ENCODE data around the gene GPX7.

The GPX7 gene

GRCh38 chr1:52592637-52593323 lies 9.4 kb upstream of the GPX7 start:
- TF ChIP-seq SPI1 (IDR thresholded peaks at IDR 0.05; ENCODE audit: borderline replicate concordance, low read depth) (peak; percentile 60; the same call in 1 of the 2 replicates), POLR2AphosphoS5 (IDR thresholded peaks at IDR 0.05; ENCODE audit: low read depth) (no peak)
- Histone ChIP-seq H3K27ac (replicated peaks) (peak overlapping the region; percentile 34), H3K27me3 (ENCODE audit: insufficient read depth, poor library complexity, severe bottlenecking) (no peaks in the 10 kb centered on the region), H3K4me3 (replicated peaks; ENCODE audit: insufficient read depth, low read length) (no peak overlapping the region)
- DNase-seq (ENCODE audit: low read depth in 1 of 2, low spot score in 1 of 2), result peak in 1 of 2 experiments; percentile 58

- Histone ChIP-seq H3K27ac (replicated peaks) (no peak overlapping the region), H3K4me3 (replicated peaks; ENCODE audit: insufficient read depth, low read length) (no peak overlapping the region), H3K27me3 (ENCODE audit: insufficient read depth, poor library complexity, severe bottlenecking) (no peaks in the 10 kb centered on the region)
- DNase-seq (ENCODE audit: low read depth in 1 of 2, low spot score in 1 of 2), result no peak
- TF ChIP-seq GABPA (IDR thresholded peaks at IDR 0.05; ENCODE audit: low read depth) (no peak), POLR2AphosphoS5 (IDR thresholded peaks at IDR 0.05; ENCODE audit: low read depth) (no peak), SPI1 (IDR thresholded peaks at IDR 0.05; ENCODE audit: borderline replicate concordance, low read depth) (no peak), CTCF (IDR thresholded peaks at IDR 0.05; ENCODE audit: insufficient read depth, low read length) (no peak), REST (IDR thresholded peaks at IDR 0.05; ENCODE audit: insufficient replicate concordance, low read depth) (no peak)
These were observed 8.7 kb upstream of the GPX7 start for GRCh38 chr1:52593495-52593894.

GRCh38 chr1:52595061-52595460 lies 7.1 kb upstream of the GPX7 start:
- H3K27me3 ChIP-seq (ENCODE audit: insufficient read depth, poor library complexity, severe bottlenecking), result no peaks in the 10 kb centered on the region
- TF ChIP-seq REST (IDR thresholded peaks at IDR 0.05; ENCODE audit: insufficient replicate concordance, low read depth), result no peak
- no peak for TF ChIP-seq GABPA (IDR thresholded peaks at IDR 0.05; ENCODE audit: low read depth)
- no peak for TF ChIP-seq SPI1 (IDR thresholded peaks at IDR 0.05; ENCODE audit: borderline replicate concordance, low read depth)
- no peak for TF ChIP-seq CTCF (IDR thresholded peaks at IDR 0.05; ENCODE audit: insufficient read depth, low read length)
- TF ChIP-seq POLR2AphosphoS5 (IDR thresholded peaks at IDR 0.05; ENCODE audit: low read depth), result no peak
- no peak for DNase-seq (ENCODE audit: low read depth in 1 of 2, low spot score in 1 of 2)
- H3K27ac ChIP-seq (replicated peaks), result no peak overlapping the region
- no peak overlapping the region for H3K4me3 ChIP-seq (replicated peaks; ENCODE audit: insufficient read depth, low read length)

- DNase-seq (ENCODE audit: low read depth in 1 of 2, low spot score in 1 of 2), result no peak
- Histone ChIP-seq H3K27ac (replicated peaks) (no peak overlapping the region), H3K27me3 (ENCODE audit: insufficient read depth, poor library complexity, severe bottlenecking) (no peaks in the 10 kb centered on the region), H3K4me3 (replicated peaks; ENCODE audit: insufficient read depth, low read length) (no peak overlapping the region)
- TF ChIP-seq POLR2AphosphoS5 (IDR thresholded peaks at IDR 0.05; ENCODE audit: low read depth) (no peak), SPI1 (IDR thresholded peaks at IDR 0.05; ENCODE audit: borderline replicate concordance, low read depth) (no peak), GABPA (IDR thresholded peaks at IDR 0.05; ENCODE audit: low read depth) (no peak), CTCF (IDR thresholded peaks at IDR 0.05; ENCODE audit: insufficient read depth, low read length) (no peak), REST (IDR thresholded peaks at IDR 0.05; ENCODE audit: insufficient replicate concordance, low read depth) (no peak)
These were observed 4.3 kb upstream of the GPX7 start for GRCh38 chr1:52597912-52598311.

Measured in HL-60 (cell line).